ENCODE results near the gene PPP6C. TPM values are rescaled to one million over a fixed set of nuclear protein-coding genes. Genes with fewer than 3 reads are reported as not detected.

The PPP6C gene
- total RNA-seq, 1 donor = 16.4 TPM

GRCh38 chr9:125103021-125103420, 86.6 kb downstream of the PPP6C start:
- no peak for DNase-seq (ENCODE audit: low read depth in 2 of 3, low spot score in 2 of 3)

GRCh38 chr9:125100822-125101221, 88.8 kb downstream of the PPP6C start:
- no peak for DNase-seq (ENCODE audit: low read depth in 2 of 3, low spot score in 2 of 3)

DNA sequence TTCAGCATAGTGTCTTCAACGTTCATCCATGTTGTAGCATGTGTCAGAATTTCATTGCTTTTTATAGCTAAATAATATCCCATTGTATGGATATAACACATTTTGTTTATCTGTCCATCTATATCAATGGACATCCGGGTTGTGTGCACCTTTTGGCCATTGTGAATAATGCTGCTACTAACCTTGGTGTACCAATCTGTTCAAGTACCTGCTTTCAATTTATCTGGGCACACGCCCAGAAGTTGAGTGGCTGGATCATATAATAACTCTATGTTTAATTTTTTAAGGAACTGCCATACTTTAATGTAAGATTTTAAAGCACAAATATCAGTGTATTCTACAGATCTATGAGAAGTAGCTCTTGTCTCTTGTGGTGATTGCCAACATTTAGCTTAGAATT, 89.8 kb downstream of the PPP6C start:
- DNase-seq (ENCODE audit: low read depth in 2 of 3, low spot score in 2 of 3) = no peak

Other genes with a start within 250 kb of the PPP6C start
- 7.5 TPM for gene GOLGA1, start 248.7 kb downstream of the PPP6C start, total RNA-seq
- 25.6 TPM for gene SCAI, start 46.3 kb downstream of the PPP6C start, total RNA-seq
- 26.4 TPM for gene RABEPK, start 10.7 kb upstream of the PPP6C start, total RNA-seq
- gene HSPA5, start 51.5 kb upstream of the PPP6C start, total RNA-seq = 153 TPM
- gene GAPVD1, start 72.0 kb upstream of the PPP6C start, total RNA-seq = 31.8 TPM